ENCODE data around the gene SUPV3L1.

DNA sequence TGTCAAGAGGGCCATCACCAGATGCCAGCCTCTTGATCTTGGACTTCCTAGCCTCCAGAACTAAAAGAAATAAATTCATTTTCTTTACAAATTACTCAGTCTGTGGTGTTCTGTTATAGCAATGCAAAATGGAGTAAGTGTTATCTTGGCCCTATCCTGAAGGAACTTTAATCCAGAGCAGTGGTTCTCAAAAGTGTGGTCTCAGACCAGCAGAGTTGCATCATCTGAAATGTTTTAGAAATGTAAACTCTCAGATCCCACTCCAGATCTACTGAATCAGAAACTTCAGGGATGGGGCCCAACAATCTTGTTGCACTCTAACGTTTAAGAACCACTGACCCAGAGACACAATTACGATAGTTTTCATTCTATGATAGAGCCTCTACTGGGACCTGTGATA, 3.2 kb upstream of the SUPV3L1 start:
- TF ChIP-seq CTCF (IDR thresholded peaks at IDR 0.05): no peak
- TF ChIP-seq POLR2A (IDR thresholded peaks at IDR 0.05): no peak
